H1 (cell line): ENCODE results near the gene TSPOAP1. TPM values are rescaled to one million over a fixed set of nuclear protein-coding genes. Genes with fewer than 3 reads are reported as not detected.

Experiments used
- CTCF ChIA-PET: fragments of 300-600 bp; sonication (Branson Sonifier 250); formaldehyde crosslinking; loops from one replicate; lab custom pipeline; 2021; ENCODE audit not compliant: partially characterized antibody; lab: Charles Lee
- POLR2A ChIA-PET: fragments of 300-600 bp; sonication (Branson Sonifier 250); formaldehyde crosslinking; loops from one replicate; lab custom pipeline; 2021; ENCODE audit warnings: inconsistent platforms; ENCODE audit not compliant: partially characterized antibody; lab: Charles Lee
- DNase-seq, 2 experiments: peaks; one replicate each; pipeline versions ENCODE4 v3.0.0 to v3.0.0-alpha.2; 2010 to 2022; ENCODE audit warnings: low spot score in 2 of 2, low read depth in 1 of 2, mixed read lengths in 1 of 2
- FAIRE-seq: peaks from 2 replicates; lab custom pipeline; 2011; peaks lifted over from hg19 to GRCh38; lab: Jason Lieb, UNC
- H2AFZ ChIP-seq: 2 replicates; pipeline ENCODE4 v1.8.1; 2012; ENCODE audit warnings: low read length, inconsistent platforms
- H2AK5ac ChIP-seq: 2 replicates; pipeline ENCODE4 v1.6.1; 2013; ENCODE audit warnings: low read depth, low read length
- H2BK120ac ChIP-seq: replicated peaks from 2 replicates; pipeline ENCODE3; 2013; ENCODE audit warnings: low read depth, low read length, inconsistent platforms
- H2BK12ac ChIP-seq: 2 replicates; pipeline ENCODE4 v1.6.1; 2013; ENCODE audit warnings: low read depth, low read length
- H2BK15ac ChIP-seq: 2 replicates; pipeline ENCODE4 v1.6.1; 2013; ENCODE audit warnings: low read length
- H2BK20ac ChIP-seq: 2 replicates; pipeline ENCODE4 v1.6.1; 2013; ENCODE audit warnings: low read length
- H2BK5ac ChIP-seq: 2 replicates; pipeline ENCODE4 v1.6.1; 2013; ENCODE audit warnings: low read depth, low read length
- H3K14ac ChIP-seq: 2 replicates; pipeline ENCODE4 v1.6.1; 2013; ENCODE audit warnings: inconsistent platforms; ENCODE audit not compliant: insufficient read length
- H3K18ac ChIP-seq: 2 replicates; pipeline ENCODE4 v1.6.1; 2013; ENCODE audit warnings: low read length; ENCODE audit errors: extremely low read depth
- H3K23ac ChIP-seq: 2 replicates; pipeline ENCODE4 v1.6.1; 2013; ENCODE audit warnings: inconsistent platforms; ENCODE audit not compliant: insufficient read length
- H3K23me2 ChIP-seq: 2 replicates; pipeline ENCODE4 v1.6.1; 2013; ENCODE audit warnings: low read depth, low read length
- H3K27ac ChIP-seq: 2 replicates; pipeline ENCODE4 v1.6.1; 2011; ENCODE audit warnings: low read depth, low read length, inconsistent platforms
- H3K27me3 ChIP-seq, 4 experiments: replicated peaks in 1 of 4; 1 replicate in 1 of 4; 2 replicates in 3 of 4; pipeline versions ENCODE4 v1.6.1 to v1.8.1; 2011 to 2013; ENCODE audit warnings: low read length in 3 of 4, mild to moderate bottlenecking in 3 of 4, inconsistent platforms in 2 of 4, mixed read lengths in 2 of 4, moderate library complexity in 1 of 4; ENCODE audit not compliant: control insufficient read depth in 3 of 4, insufficient read depth in 3 of 4; ENCODE audit errors: extremely low read depth in 1 of 4
- H3K36me3 ChIP-seq, 4 experiments: 2 replicates each; pipeline versions ENCODE4 v1.6.1 to v1.8.1; 2011 to 2013; ENCODE audit warnings: mild to moderate bottlenecking in 4 of 4, low read length in 3 of 4, moderate library complexity in 2 of 4, control low read depth in 1 of 4, inconsistent platforms in 1 of 4; ENCODE audit not compliant: insufficient read depth in 4 of 4, control insufficient read depth in 2 of 4
- H3K4ac ChIP-seq: replicated peaks from 2 replicates; pipeline ENCODE3; 2013; ENCODE audit warnings: low read length, low read depth, mixed read lengths, inconsistent platforms; ENCODE audit not compliant: insufficient read length
- H3K4me1 ChIP-seq, 4 experiments: replicated peaks in 1 of 4; 1 replicate in 1 of 4; 2 replicates in 3 of 4; pipeline versions ENCODE4 v1.6.1 to v1.8.1; 2011 to 2013; ENCODE audit warnings: low read length in 3 of 4, inconsistent platforms in 2 of 4, mixed read lengths in 1 of 4; ENCODE audit not compliant: insufficient read depth in 4 of 4, control insufficient read depth in 3 of 4
- H3K4me2 ChIP-seq, 2 experiments: 2 replicates each; pipeline versions ENCODE4 v1.6.1 to v1.8.1; 2011 to 2013; ENCODE audit warnings: low read depth in 2 of 2, low read length in 2 of 2, control low read depth in 1 of 2, inconsistent platforms in 1 of 2, mild to moderate bottlenecking in 1 of 2; ENCODE audit not compliant: insufficient read depth in 1 of 2
- H3K4me3 ChIP-seq, 4 experiments: fragments of 200-600, 300-600 bp in 1 of 4; sonication (generic), shearing (Covaris generic), sonication (Bioruptor Twin) in 1 of 4; 2 replicates each; pipeline versions ENCODE4 v1.5.1 to v1.8.1; 2011 to 2016; ENCODE audit warnings: low read length in 4 of 4, low read depth in 3 of 4, control low read depth in 2 of 4, inconsistent platforms in 2 of 4, mild to moderate bottlenecking in 2 of 4, mixed read lengths in 1 of 4, moderate library complexity in 1 of 4; ENCODE audit not compliant: insufficient read depth in 2 of 4; ENCODE audit errors: extremely low read depth in 1 of 4
- H3K56ac ChIP-seq: replicated peaks from 2 replicates; pipeline ENCODE3; 2013; ENCODE audit warnings: low read depth, mild to moderate bottlenecking, mixed read lengths, low read length, inconsistent platforms; ENCODE audit not compliant: insufficient read length
- H3K79me1 ChIP-seq: 2 replicates; pipeline ENCODE4 v1.6.1; 2013; ENCODE audit warnings: low read depth, low read length, control low read depth
- H3K79me2 ChIP-seq, 2 experiments: 2 replicates each; pipeline versions ENCODE4 v1.6.1 to v1.8.1; 2012 to 2013; ENCODE audit warnings: low read length in 2 of 2, mild to moderate bottlenecking in 2 of 2, inconsistent platforms in 1 of 2; ENCODE audit not compliant: insufficient read depth in 2 of 2, control insufficient read depth in 1 of 2
- H3K9ac ChIP-seq, 4 experiments: replicated peaks in 1 of 4; 1 replicate in 1 of 4; 2 replicates in 3 of 4; pipeline versions ENCODE4 v1.6.1 to v1.8.1; 2011 to 2013; ENCODE audit warnings: low read depth in 3 of 4, low read length in 3 of 4, control low read depth in 2 of 4, mild to moderate bottlenecking in 2 of 4, moderate library complexity in 2 of 4, inconsistent platforms in 1 of 4; ENCODE audit errors: extremely low read depth in 1 of 4
- H3K9me3 ChIP-seq, 2 experiments: 2 replicates each; pipeline versions ENCODE4 v1.6.1 to v1.8.1; 2012 to 2013; ENCODE audit warnings: mild to moderate bottlenecking in 2 of 2, moderate library complexity in 2 of 2, control low read depth in 1 of 2, inconsistent platforms in 1 of 2, low read depth in 1 of 2, low read length in 1 of 2, mixed read lengths in 1 of 2; ENCODE audit not compliant: insufficient read depth in 2 of 2
- H4K20me1 ChIP-seq, 2 experiments: replicated peaks in 1 of 2; 2 replicates each; pipeline versions ENCODE3 to v1.8.1; 2011 to 2013; ENCODE audit warnings: inconsistent platforms in 2 of 2, low read length in 2 of 2, mild to moderate bottlenecking in 1 of 2; ENCODE audit not compliant: insufficient read depth in 2 of 2, control insufficient read depth in 1 of 2
- H4K5ac ChIP-seq: 2 replicates; pipeline ENCODE4 v1.6.1; 2013; ENCODE audit warnings: low read length, low read depth, mixed read lengths, inconsistent platforms; ENCODE audit not compliant: insufficient read length
- H4K8ac ChIP-seq: 2 replicates; pipeline ENCODE4 v1.8.0; 2013; ENCODE audit warnings: mild to moderate bottlenecking, moderate library complexity, low read length, inconsistent platforms; ENCODE audit not compliant: insufficient read depth; ENCODE audit errors: extremely low read depth
- H4K91ac ChIP-seq: replicated peaks from 2 replicates; pipeline ENCODE3; 2013; ENCODE audit warnings: low read length, mixed read lengths, inconsistent platforms; ENCODE audit not compliant: insufficient read length
- CREB1 ChIP-seq: IDR thresholded peaks from 2 replicates; pipeline ENCODE4 v1.6.1; 2012; ENCODE audit warnings: inconsistent platforms
- CTBP2 ChIP-seq: IDR thresholded peaks from 2 replicates; pipeline ENCODE4 v1.7.0; 2011; ENCODE audit warnings: borderline replicate concordance, mild to moderate bottlenecking, moderate library complexity, mixed read lengths, low read length; ENCODE audit not compliant: insufficient read depth, insufficient read length
- SUZ12 ChIP-seq: fragments of 200-600 bp; sonication (generic); IDR thresholded peaks from 2 replicates; pipeline ENCODE4 v1.6.1; 2012; ENCODE audit warnings: mild to moderate bottlenecking, inconsistent platforms, low read length, moderate library complexity, mixed read lengths
- TAF7 ChIP-seq: optimal IDR thresholded peaks from 2 replicates; pipeline ENCODE3; 2011; ENCODE audit warnings: low read depth, mild to moderate bottlenecking, inconsistent platforms, low read length, moderate library complexity, borderline replicate concordance
- WGBS, 2 experiments: shearing (Covaris generic) in 1 of 2; methylation state at CpG; one replicate each; pipeline versions ENCODE4 v1.1.6 to v1.1.7; 2013 to 2015; ENCODE audit warnings: low lambda C conversion rate in 2 of 2, mixed read lengths in 2 of 2, inconsistent platforms in 1 of 2, low coverage in 1 of 2, missing lambda C conversion rate in 1 of 2; ENCODE audit not compliant: insufficient replicate concordance in 2 of 2, insufficient coverage in 1 of 2, insufficient read length in 1 of 2; ENCODE audit errors: extremely low coverage in 1 of 2, missing lambda C conversion rate in 1 of 2; 5-methylcytosine and 5-hydroxymethylcytosine counted together
- polyA plus RNA-seq, 7 experiments: library from polyadenylated mRNA; depleted of rRNA in 3 of 7; stranded (reverse) in 5 of 7; unstranded in 2 of 7; fragments of >200 nt in 5 of 7; fragments of 200-250 nt in 2 of 7; gene quantifications; 1 replicate in 5 of 7; 2 replicates in 1 of 7; 4 replicates in 1 of 7; pipeline versions ENCODE4 v1.2.1 to v1.2.3, GENCODE V29; 2011 to 2013; ENCODE audit warnings: missing spikeins in 2 of 7, mixed read lengths in 2 of 7
- total RNA-seq: library from RNA; stranded (reverse); fragmentation: NEBNext Ultra II Directional; extraction: Animal tissue kit (Norgen Biotek cat#: 25700); gene quantifications from 2 replicates; pipeline ENCODE4 v1.2.1, GENCODE V29; 2021

The TSPOAP1 gene
- total and polyA plus RNA-seq, 2 of the 8 experiments (the other 6 are each of a cell fraction or from before 2014, with no cell fraction given): 7.6 to 9.2 TPM

GRCh38 chr17:58370309-58370708 is 41.7 kb upstream of the TSPOAP1 start:
- Histone ChIP-seq H2AK5ac (no peak overlapping the region), H2AFZ (no peak overlapping the region), H3K27ac (no peak overlapping the region), H3K36me3 (no peaks in the 10 kb centered on the region; a peak in 1 of 8 replicates), H4K20me1 (no peaks in the 10 kb centered on the region), H3K4ac (no peak overlapping the region), H3K27me3 (no peaks in the 10 kb centered on the region), H3K18ac (no peak overlapping the region), H3K4me3 (no peak overlapping the region), H3K79me2 (no peaks in the 10 kb centered on the region), H2BK20ac (0 out of 2 replicates have a peak overlapping the region, but pooled peaks have one; percentile 61), H2BK5ac (no peak overlapping the region), H2BK120ac (no peak overlapping the region), H3K79me1 (no peaks in the 10 kb centered on the region), H2BK12ac (no peak overlapping the region), H3K23me2 (no peaks in the 10 kb centered on the region; the same call in 1 of the 2 replicates), H2BK15ac (0 out of 2 replicates have a peak overlapping the region, but pooled peaks have one; percentile 8), H3K14ac (no peak overlapping the region), H3K4me2 (no peak overlapping the region), H3K9ac (no peak overlapping the region), H4K5ac (no peak overlapping the region), H4K8ac (no peak overlapping the region), H3K9me3 (no peaks in the 10 kb centered on the region), H3K56ac (no peak overlapping the region), H3K23ac (no peak overlapping the region), H3K4me1 (no peaks in the 10 kb centered on the region), H4K91ac (no peak overlapping the region)
- no peak for DNase-seq
- POLR2A ChIA-PET: interaction anchor here (1.3 to 1.6 kb wide), 2 partner anchors 9 to 26 kb away, joined by 3 to 6 read pairs; no protein-coding TSS in a partner anchor
- no peak for FAIRE-seq
- CTCF ChIA-PET: interaction anchor here (1.1 to 3.2 kb wide), 7 partner anchors 8 to 78 kb away, joined by 3 to 12 read pairs (median 4); partner anchors contain the start of gene RNF43
- 81% methylated on average over 5 of the region's 5 CpGs; no CpG with 5 or more reads in 1 of the 2 experiments for WGBS, 2 experiments
- TF ChIP-seq SUZ12: no peak
- no peak for TF ChIP-seq TAF7
- TF ChIP-seq CREB1: no peak
- no peak for TF ChIP-seq CTBP2
